NCI-H2227 (cell line): ENCODE data around the gene DUSP7.
A peak's percentile ranks its signal among the peaks of the same experiment; 100 is the strongest.

Source experiments
- DNase-seq: peaks from one replicate; lab custom pipeline; 2025; ENCODE audit not compliant: unreplicated experiment; lab: John Stamatoyannopoulos, UW

Gene DUSP7

DNA sequence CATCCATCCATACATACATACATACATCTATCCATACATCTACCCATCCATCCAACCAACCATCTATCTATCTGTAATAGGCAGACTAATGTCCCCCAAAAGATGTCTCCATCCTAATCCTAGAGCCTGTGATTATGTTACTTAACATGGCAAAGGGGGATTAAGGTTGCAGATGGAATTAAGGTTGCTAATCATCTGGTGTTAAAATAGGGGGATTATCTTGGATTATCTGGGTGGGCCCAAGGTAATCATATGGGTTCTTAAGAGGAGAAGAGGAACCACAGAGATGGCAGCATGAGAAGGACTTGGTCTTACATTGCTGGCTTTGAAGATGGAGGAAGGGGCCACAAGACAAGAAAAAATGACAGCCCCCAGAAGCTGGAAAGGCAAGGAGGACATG lies 45.9 kb downstream of the DUSP7 start:
- DNase-seq, result no peak

DNA sequence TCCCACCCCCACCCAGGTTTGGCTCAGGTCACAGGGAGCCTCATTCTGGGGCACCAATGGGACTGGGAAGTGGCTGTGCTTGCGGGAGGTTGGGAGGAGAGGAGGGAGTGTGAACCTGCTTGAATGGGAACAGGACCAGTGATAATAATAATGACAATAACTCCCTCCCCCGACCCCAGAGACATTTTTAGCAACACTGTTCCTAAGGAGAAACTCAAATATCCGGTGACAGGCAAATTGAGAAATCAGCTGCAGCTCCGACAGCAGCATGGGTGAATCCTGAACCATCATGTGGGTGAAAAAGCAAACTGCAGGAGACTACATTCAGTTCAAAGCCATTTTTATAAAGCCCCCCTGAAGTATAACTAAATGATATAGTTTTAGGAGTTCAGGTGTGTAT lies 49.1 kb downstream of the DUSP7 start:
- no peak for DNase-seq

DNA sequence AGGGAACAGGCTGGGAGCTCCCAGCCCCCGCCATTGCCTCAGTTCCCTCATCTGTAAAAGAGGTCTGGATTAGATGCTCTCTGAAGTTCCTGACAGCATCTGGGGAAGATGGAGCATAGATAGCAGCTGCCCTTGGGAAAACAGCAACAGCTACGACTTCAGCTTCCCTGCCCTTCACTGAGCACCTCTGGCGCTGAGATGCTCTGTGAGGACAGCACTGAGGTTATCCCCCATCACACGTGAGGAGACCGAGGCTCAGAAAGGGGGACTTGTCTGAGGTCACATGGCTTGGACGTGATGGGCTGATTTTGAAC lies 49.6 kb downstream of the DUSP7 start:
- no peak for DNase-seq

DNA sequence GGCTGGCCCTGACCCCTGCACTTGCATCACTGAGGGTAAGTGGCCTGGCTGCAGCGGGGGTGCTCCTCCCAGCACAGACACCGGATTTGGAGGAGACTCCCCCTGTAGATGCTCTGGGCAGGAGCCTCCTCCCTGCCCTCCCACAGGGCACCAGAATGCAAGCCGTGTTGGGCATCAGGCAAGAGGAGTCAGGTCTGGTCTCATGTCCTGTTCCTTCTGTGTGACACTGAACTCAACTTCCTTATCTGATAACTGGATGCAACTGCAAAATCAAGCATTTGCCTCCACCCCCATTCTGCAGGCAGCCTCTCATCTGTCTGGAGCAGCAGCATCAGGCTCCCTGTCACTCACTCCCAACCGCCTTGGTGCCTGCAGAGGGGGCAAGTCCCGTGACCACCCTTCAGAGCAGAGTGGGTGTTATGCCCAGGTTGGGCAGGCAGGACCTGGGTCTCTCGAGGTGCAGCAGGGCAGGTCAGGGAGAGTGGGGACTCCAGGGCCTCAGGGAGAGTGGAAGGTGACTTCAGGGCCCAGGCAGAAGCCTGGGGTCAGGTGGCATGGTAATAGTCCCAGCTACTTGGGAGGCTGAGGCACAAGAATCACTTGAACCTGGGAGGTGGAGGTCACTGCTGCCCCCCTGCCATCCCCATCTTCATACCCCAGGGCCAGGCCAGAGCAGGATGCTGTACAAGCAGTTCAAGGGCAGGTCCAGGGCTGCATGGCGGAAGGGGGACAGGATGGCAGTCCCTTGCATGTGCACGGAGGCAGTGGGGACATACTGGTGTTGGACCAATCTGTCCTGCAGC lies 50.2 kb downstream of the DUSP7 start:
- no peak for DNase-seq

DNA sequence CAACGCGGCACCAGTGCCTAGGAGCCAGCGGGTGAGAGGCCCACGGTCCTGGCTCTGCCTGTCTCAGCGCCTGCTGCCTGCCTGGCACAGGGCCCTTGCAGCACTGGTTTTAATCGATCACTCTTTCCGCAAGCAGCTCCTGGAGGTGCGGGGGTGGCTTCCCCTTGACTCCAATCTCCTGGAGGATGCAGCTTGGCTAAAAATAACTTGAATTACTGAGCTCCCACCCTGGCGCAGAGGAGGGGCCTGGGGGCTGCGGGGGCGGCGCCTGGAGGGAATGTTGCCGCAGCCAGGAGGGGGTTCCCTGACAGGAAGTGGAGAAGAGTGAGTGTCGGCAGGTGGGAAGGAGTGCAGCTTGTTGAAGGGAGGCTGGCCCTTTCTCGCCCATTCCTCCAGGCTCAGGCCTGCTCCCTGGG lies 50.8 kb downstream of the DUSP7 start:
- peak; percentile 81 for DNase-seq

DNA sequence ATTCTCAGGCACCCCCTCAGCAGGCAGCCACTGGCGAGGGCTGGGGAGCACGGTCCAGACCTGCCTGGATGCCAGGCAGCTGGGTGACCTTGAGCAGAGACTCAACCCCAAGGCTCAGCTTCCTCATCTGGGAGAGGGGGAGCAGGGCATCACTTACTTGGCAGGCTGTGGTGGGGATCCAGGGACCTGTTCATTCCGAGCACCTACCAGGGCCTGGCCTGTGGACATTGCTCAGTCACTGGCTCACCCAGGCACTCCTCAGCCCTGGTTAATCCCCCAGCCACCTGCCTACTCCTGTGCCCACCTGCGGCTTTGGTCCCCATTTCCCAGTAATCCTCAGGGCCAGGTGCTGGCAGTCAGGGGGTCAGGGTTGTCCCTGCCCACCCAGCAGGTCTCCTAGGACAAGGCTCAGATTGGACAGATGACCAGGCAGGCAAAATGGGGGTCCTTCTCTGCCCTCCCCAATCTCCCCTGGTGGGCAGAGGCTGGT lies 51.4 kb downstream of the DUSP7 start:
- no peak for DNase-seq

DNA sequence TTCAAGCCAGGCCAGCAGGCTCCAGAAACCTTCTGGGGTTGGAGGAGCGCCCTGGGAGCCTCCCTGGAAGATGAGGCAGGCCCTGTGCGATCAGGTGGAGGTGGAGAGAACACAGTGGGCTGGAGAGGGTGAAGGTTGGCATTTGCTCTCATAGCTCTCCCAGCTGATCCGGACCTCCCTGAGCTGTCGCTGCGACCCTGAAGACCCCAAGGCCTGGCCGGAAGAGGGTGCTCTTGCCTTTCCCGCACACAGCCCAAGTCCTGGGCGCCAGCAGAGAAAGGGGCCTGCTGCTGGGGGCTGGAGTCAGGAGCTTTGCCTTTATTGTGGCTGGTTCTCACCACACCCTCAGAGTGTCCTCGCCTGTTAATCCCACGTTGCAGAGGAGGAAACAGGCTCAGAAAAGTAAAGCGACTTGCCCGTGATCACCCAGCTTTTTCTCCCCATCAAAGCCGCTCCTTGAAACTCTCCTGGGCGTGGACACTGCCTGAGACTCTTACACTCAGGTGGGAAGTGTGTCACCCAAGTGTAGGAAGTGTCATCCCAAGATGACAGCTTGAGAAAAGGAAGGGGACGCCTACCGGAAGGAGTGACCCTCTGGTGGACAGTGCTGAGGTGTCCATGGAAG lies 52.1 kb downstream of the DUSP7 start:
- peak; percentile 17 for DNase-seq

DNA sequence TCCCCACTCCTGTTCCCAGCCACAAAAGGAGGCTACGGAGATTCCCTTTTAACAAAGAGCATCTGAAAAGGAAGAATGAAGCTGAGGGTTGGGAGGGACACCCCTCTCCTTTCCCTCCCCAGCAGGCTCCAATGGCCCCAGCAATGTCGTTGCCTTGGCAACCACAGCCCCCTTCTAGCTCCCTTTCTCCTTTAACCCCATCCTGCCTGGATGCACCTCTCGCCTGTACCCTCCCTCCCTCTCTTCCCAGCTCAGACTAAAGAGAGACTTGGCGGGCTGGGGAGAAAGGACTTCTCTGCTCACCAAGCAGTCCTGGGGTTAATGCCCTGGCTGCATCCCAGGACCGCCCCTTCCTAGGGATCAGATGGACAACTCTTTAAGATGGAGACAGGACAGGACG lies 53.6 kb downstream of the DUSP7 start:
- no peak for DNase-seq

DNA sequence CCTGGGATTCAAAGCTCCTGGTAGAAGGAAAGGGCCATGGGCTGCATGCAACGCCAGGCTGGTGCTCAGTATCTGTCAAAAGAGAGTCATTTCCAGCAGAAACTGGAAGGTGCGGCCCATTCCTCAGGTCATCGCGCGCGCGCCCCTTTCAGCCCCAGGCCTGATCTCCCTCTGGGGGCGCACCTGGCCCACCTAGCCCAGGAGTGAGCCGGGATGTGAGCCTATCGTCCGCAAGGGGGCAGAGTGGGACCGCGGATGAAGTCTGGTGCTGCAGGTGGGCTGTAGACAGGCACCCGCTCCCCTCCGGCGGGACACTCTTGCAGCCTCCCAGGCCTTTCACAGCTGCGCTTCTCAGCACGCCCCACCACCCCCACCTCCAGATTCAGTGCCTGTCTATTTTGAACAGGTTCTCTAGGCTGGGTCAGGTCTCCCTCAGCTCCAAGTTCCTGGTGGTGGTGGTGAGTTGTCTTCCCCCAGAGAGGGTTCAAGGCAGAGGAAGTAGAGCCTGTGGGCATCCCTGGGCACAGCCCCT lies 54.9 kb downstream of the DUSP7 start:
- DNase-seq, result peak; percentile 86

DNA sequence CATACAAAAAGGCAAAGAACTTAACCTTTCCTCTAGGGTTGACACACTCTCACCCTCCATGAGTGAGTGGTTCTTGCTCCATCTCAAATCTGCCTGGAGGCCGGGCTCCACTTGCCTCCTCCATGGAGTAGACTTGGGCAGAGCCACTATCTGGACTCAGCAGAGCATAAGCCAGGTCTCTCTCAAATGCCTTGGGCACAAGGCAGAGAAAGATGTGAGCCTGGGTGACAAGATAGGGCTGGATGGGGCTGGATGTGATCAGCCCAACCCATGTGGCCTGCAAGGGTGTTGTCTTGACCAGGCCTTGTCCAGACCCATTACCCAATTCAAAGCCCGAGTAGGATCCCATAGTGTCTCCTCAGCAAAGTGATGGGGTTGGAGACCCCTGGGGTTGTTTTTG lies 56.5 kb downstream of the DUSP7 start:
- DNase-seq, result no peak
